GM12878 (cell line): ENCODE results near the gene PXMP4. TPM values are rescaled to one million over a fixed set of nuclear protein-coding genes. Genes with fewer than 3 reads are reported as not detected.

ENCODE experiments used
- ATAC-seq: fragments of 200-7000 bp; cut with Tn5 transposase; 3 replicates; pipeline ENCODE4 v1.9.1; 2020; ENCODE audit warnings: mild to moderate bottlenecking, moderate library complexity
- BruUV-seq: library from RNA; stranded (reverse); fragments of 400-500 nt; replicated peaks from 2 replicates; lab custom pipeline; 2021; lab: Mats Ljungman, UMichigan
- CTCF ChIA-PET: fragments of 300-600 bp; sonication (Branson Sonifier 250); formaldehyde crosslinking; extraction: SDS; loops from one replicate; lab custom pipeline; 2021; ENCODE audit warnings: inconsistent platforms; lab: Yijun Ruan, JAX
- POLR2A ChIA-PET: fragments of 350-600 bp; formaldehyde crosslinking; extraction: SDS; loops from one replicate; lab custom pipeline; 2021; ENCODE audit warnings: inconsistent platforms; lab: Charles Lee
- RAD21 ChIA-PET: fragments of 300-600 bp; sonication (Branson Sonifier 250); formaldehyde crosslinking; loops from one replicate; lab custom pipeline; 2023; ENCODE audit warnings: antibody characterized with exemption; ENCODE audit not compliant: unreplicated experiment; lab: Charles Lee
- SMC1A ChIA-PET: fragments of 300-600 bp; sonication (Branson Sonifier 250); formaldehyde crosslinking; loops from one replicate; lab custom pipeline; 2023; ENCODE audit not compliant: unreplicated experiment, uncharacterized antibody; lab: Charles Lee
- DNase-seq: peaks from one replicate; pipeline ENCODE4 v3.0.0-alpha.2; 2011; ENCODE audit warnings: low read depth, low spot score
- FAIRE-seq: peaks from 3 replicates; lab custom pipeline; 2011; peaks lifted over from hg19 to GRCh38; lab: Jason Lieb, UNC
- H2AFZ ChIP-seq: 2 replicates; pipeline ENCODE4 v1.6.0; 2011; ENCODE audit warnings: low read depth, low read length, control low read depth; ENCODE audit not compliant: control insufficient read depth
- H3K27ac ChIP-seq: 2 replicates; pipeline ENCODE4 v1.5.1; 2011; ENCODE audit warnings: control low read depth; ENCODE audit not compliant: control insufficient read depth, insufficient read depth
- H3K27me3 ChIP-seq, 2 experiments: replicated peaks in 1 of 2; 2 replicates each; pipeline versions ENCODE4 v1.6.0 to v1.6.1; 2011; ENCODE audit warnings: low read length in 1 of 2; ENCODE audit not compliant: control insufficient read depth in 2 of 2, insufficient read depth in 2 of 2
- H3K36me3 ChIP-seq, 2 experiments: 2 replicates each; pipeline ENCODE4 v1.5.1; 2011; ENCODE audit warnings: low read length in 1 of 2; ENCODE audit not compliant: control insufficient read depth in 2 of 2, insufficient read depth in 2 of 2
- H3K4me1 ChIP-seq: 2 replicates; pipeline ENCODE4 v1.6.1; 2011; ENCODE audit warnings: mild to moderate bottlenecking, low read length, moderate library complexity, mixed read lengths; ENCODE audit not compliant: control insufficient read depth, insufficient read depth
- H3K4me2 ChIP-seq: 2 replicates; pipeline ENCODE4 v1.6.0; 2011; ENCODE audit warnings: control low read depth; ENCODE audit not compliant: control insufficient read depth, insufficient read depth
- H3K4me3 ChIP-seq: fragments of 200-600 bp; sonication (generic); 2 replicates; pipeline ENCODE4 v1.5.1; 2016
- H3K79me2 ChIP-seq: 2 replicates; pipeline ENCODE4 v1.6.0; 2011; ENCODE audit warnings: low read length; ENCODE audit not compliant: control insufficient read depth, insufficient read depth
- H3K9ac ChIP-seq: 2 replicates; pipeline ENCODE4 v1.8.0; 2011; ENCODE audit warnings: low read length, control low read depth, mixed read lengths; ENCODE audit not compliant: control insufficient read depth, insufficient read depth
- H3K9me3 ChIP-seq: replicated peaks from 3 replicates; pipeline ENCODE4 v1.5.1; 2011; ENCODE audit warnings: mild to moderate bottlenecking, low read length; ENCODE audit not compliant: control insufficient read depth, insufficient read depth
- H4K20me1 ChIP-seq: 2 replicates; pipeline ENCODE4 v1.6.0; 2011; ENCODE audit not compliant: control insufficient read depth, insufficient read depth
- BMI1 ChIP-seq: fragments of 450-650 bp; IDR thresholded peaks from 2 replicates; pipeline ENCODE4 v1.6.1; 2016; ENCODE audit warnings: mild to moderate bottlenecking, moderate library complexity, borderline replicate concordance
- CHD1 ChIP-seq: IDR thresholded peaks from 2 replicates; pipeline ENCODE4 v1.6.1; 2012; ENCODE audit warnings: low read depth, low read length, improper control_type of control experiment
- DPF2 ChIP-seq: fragments of 450-650 bp; IDR thresholded peaks from 2 replicates; pipeline ENCODE4 v1.6.1; 2017; ENCODE audit warnings: mild to moderate bottlenecking
- HCFC1 ChIP-seq: fragments of 150-350 bp; IDR thresholded peaks from 2 replicates; pipeline ENCODE4 v1.6.1; 2014; ENCODE audit warnings: low read length
- JUND ChIP-seq: IDR thresholded peaks from 2 replicates; pipeline ENCODE4 v1.6.1; 2012; ENCODE audit warnings: low read depth, mild to moderate bottlenecking, low read length, improper control_type of control experiment, moderate library complexity
- NKRF ChIP-seq: fragments of 450-650 bp; conservative IDR thresholded peaks from 2 replicates; pipeline ENCODE4 v1.6.1; 2017; ENCODE audit warnings: mild to moderate bottlenecking, moderate library complexity
- NRF1 ChIP-seq: conservative IDR thresholded peaks from 2 replicates; pipeline ENCODE4 v1.6.1; 2011; ENCODE audit warnings: mild to moderate bottlenecking, low read depth, low read length, improper control_type of control experiment
- POLR2A ChIP-seq: IDR thresholded peaks from 2 replicates; pipeline ENCODE4 v1.6.1; 2011; ENCODE audit warnings: low read depth, mild to moderate bottlenecking, low read length
- SRF ChIP-seq, 2 experiments: IDR thresholded peaks; 2 replicates each; pipeline ENCODE4 v1.6.1; 2011; ENCODE audit warnings: low read depth in 2 of 2, low read length in 2 of 2, mild to moderate bottlenecking in 1 of 2, moderate library complexity in 1 of 2
- STAT1 ChIP-seq: fragments of 450-650 bp; conservative IDR thresholded peaks from 2 replicates; pipeline ENCODE4 v1.6.1; 2014; ENCODE audit warnings: antibody characterized with exemption, mild to moderate bottlenecking
- TAF1 ChIP-seq: IDR thresholded peaks from 2 replicates; pipeline ENCODE4 v1.6.1; 2011; ENCODE audit warnings: mild to moderate bottlenecking, low read depth, low read length, borderline replicate concordance
- ZNF24 ChIP-seq: fragments of 450-650 bp; IDR thresholded peaks from 2 replicates; pipeline ENCODE4 v1.6.1; 2017; ENCODE audit warnings: antibody characterized with exemption, mild to moderate bottlenecking
- WGBS: methylation state at CpG from one replicate; pipeline ENCODE4 v1.1.6; 2016; ENCODE audit warnings: low lambda C conversion rate; ENCODE audit not compliant: insufficient replicate concordance, insufficient coverage; ENCODE audit errors: missing lambda C conversion rate; 5-methylcytosine and 5-hydroxymethylcytosine counted together
- in situ Hi-C: fragments of 300-500 bp; cut with MboI; formaldehyde crosslinking; loops from 9 replicates; pipeline ENCODE4 v1.14.3; 2018; ENCODE audit warnings: mixed read lengths
- intact Hi-C: fragments of 100-400 bp; cut with micrococcal nuclease; formaldehyde crosslinking; loops from one replicate; pipeline ENCODE4 v1.14.2; 2022; ENCODE audit not compliant: unreplicated experiment
- polyA plus RNA-seq, 11 experiments: library from polyadenylated mRNA; depleted of rRNA in 4 of 11; unstranded in 6 of 11; stranded (reverse) in 5 of 11; fragments of >200 nt; fragmentation: Nextera tagmentation in 4 of 11; fragmentation: Illumina TruSeq in 1 of 11; extraction: Ambion mirVana in 4 of 11; extraction: Trizol in 1 of 11; gene quantifications; 1 replicate in 1 of 11; 2 replicates in 10 of 11; pipeline versions ENCODE4 v1.2.1 to v1.2.3, GENCODE V29; 2011 to 2016; ENCODE audit warnings: inconsistent platforms in 2 of 11, missing spikeins in 2 of 11, low read depth in 1 of 11
- total RNA-seq, 4 experiments: library from RNA; depleted of rRNA in 3 of 4; stranded (reverse); fragments of >200 nt in 3 of 4; fragmentation: Illumina TruSeq in 1 of 4; extraction: Trizol in 1 of 4; gene quantifications; 2 replicates each; pipeline versions ENCODE4 v1.2.1 to v1.2.3, GENCODE V29; 2013 to 2021
- TF ChIP-seq, protein P1 (sequence below): IDR thresholded peaks from 2 replicates; pipeline ENCODE4 v1.6.1; 2011; ENCODE audit warnings: low read depth, low read length, improper control_type of control experiment, borderline replicate concordance

Gene PXMP4
- total and polyA plus RNA-seq, 10 of the 15 experiments (the other 5 are each of a cell fraction or from before 2014, with no cell fraction given) = 3.6 to 19.2 (median 8.6) TPM

DNA sequence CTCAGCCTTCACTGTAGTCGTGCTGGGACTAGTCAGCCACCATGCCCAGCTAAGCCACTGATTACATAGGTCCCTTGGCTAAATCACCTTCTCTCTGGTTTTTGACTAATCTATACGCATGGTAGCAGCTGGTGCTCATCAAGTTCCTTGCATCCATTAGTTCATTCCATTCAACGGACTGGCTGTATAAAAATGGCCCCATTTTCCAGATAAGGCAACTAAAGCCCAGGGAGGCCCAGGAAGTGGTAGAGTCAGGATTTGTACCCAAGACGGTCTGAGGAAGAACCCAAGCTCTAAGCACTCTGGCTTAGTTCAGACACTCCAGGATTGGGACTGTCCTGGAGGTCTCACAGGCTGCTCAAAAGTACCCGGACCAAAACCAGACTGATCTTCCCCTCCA is 38.8 kb downstream of the PXMP4 start:
- no peak overlapping the region for H2AFZ ChIP-seq
- FAIRE-seq (no peak), DNase-seq (no peak), ATAC-seq (no peak)
- peaks cover 48% of the 10 kb centered on the region for H3K79me2 ChIP-seq
- no TSS peak for BruUV-seq
- SMC1A ChIA-PET = interaction anchor here (1.2 kb wide), 1 partner anchor 18 kb away, joined by 3 read pairs; no protein-coding TSS in a partner anchor
- H3K4me3 ChIP-seq = no peak overlapping the region
- H3K27me3 ChIP-seq = no peaks in the 10 kb centered on the region
- TF ChIP-seq STAT1 (no peak), BMI1 (no peak), JUND (no peak), TAF1 (no peak), CHD1 (no peak), SRF (IDR thresholded peaks at IDR 0.05; ENCODE audit: low read depth in 2 of 2, low read length in 2 of 2) (no peak), NKRF (no peak), DPF2 (no peak), HCFC1 (no peak), NRF1 (no peak), POLR2A (no peak), ZNF24 (no peak)
- TF ChIP-seq, protein P1, sequence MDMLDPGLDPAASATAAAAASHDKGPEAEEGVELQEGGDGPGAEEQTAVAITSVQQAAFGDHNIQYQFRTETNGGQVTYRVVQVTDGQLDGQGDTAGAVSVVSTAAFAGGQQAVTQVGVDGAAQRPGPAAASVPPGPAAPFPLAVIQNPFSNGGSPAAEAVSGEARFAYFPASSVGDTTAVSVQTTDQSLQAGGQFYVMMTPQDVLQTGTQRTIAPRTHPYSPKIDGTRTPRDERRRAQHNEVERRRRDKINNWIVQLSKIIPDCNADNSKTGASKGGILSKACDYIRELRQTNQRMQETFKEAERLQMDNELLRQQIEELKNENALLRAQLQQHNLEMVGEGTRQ = no peak
- WGBS = 60% methylated on average over 5 of the region's 5 CpGs
- H4K20me1 ChIP-seq = no peaks in the 10 kb centered on the region
- intact Hi-C loops = loop anchor here (10.0 kb wide), 1 partner anchor 314 kb away; the partner anchor contains the start of gene RALY
- CTCF ChIA-PET = interaction anchor here (3.3 kb wide), 1 partner anchor 13 kb away, joined by 36 read pairs; the partner anchor contains the start of gene ACTL10
- no peaks in the 10 kb centered on the region for H3K9me3 ChIP-seq
- H3K9ac ChIP-seq = no peak overlapping the region; the same call in 1 of the 2 replicates
- peaks cover 39% of the 10 kb centered on the region for H3K4me1 ChIP-seq
- POLR2A ChIA-PET = interaction anchor here (0.6 to 0.7 kb wide), 2 partner anchors 12 to 28 kb away, joined by 3 read pairs; no protein-coding TSS in a partner anchor
- peaks cover 0 to 5% of the 10 kb centered on the region in 2 experiments; a peak in 3 of 4 replicates for H3K36me3 ChIP-seq
- H3K27ac ChIP-seq = no peak overlapping the region
- in situ Hi-C loops = no loop called here
- RAD21 ChIA-PET = interaction anchor here (1.2 to 1.4 kb wide), 2 partner anchors 15 to 19 kb away, joined by 3 read pairs; partner anchors contain the start of gene ACTL10
- no peak overlapping the region for H3K4me2 ChIP-seq
